Coronary artery (tissue), 2 donors: ENCODE results near the gene COIL.

Experiments
- DNase-seq: peaks from one replicate; pipeline ENCODE4 v3.0.0-alpha.2; 2017; ENCODE audit warnings: low spot score
- H3K27ac ChIP-seq, 2 donors: fragments of 200-600 bp; sonication (generic); one replicate each; pipeline ENCODE4 v1.5.1; 2016 to 2019
- H3K4me3 ChIP-seq: fragments of 200-600 bp; sonication (generic); 2 replicates; pipeline ENCODE4 v1.5.1; 2016; ENCODE audit warnings: mild to moderate bottlenecking, moderate library complexity
- CTCF ChIP-seq: fragments of 200-600 bp; sonication (generic); IDR thresholded peaks from one replicate; pipeline ENCODE4 v1.5.1; 2019; ENCODE audit warnings: antibody characterized with exemption

The COIL gene

GRCh38 chr17:56934280-56934679, 26.6 kb downstream of the COIL start:
- no peak for TF ChIP-seq CTCF
- Histone ChIP-seq H3K27ac (no peak overlapping the region), H3K4me3 (no peak overlapping the region)
- DNase-seq: no peak

- DNase-seq: no peak
- TF ChIP-seq CTCF: no peak
- Histone ChIP-seq H3K27ac (no peak overlapping the region), H3K4me3 (no peak overlapping the region)
These were observed 27.0 kb downstream of the COIL start for GRCh38 chr17:56933868-56934267.

GRCh38 chr17:56933151-56933745, 27.6 kb downstream of the COIL start:
- DNase-seq: no peak
- H3K4me3 ChIP-seq: no peak overlapping the region
- TF ChIP-seq CTCF: no peak
- no peak overlapping the region for H3K27ac ChIP-seq

GRCh38 chr17:56930739-56931337, 30.0 kb downstream of the COIL start:
- DNase-seq: no peak
- TF ChIP-seq CTCF: no peak
- H3K27ac ChIP-seq: no peak overlapping the region
- H3K4me3 ChIP-seq: no peak overlapping the region

- Histone ChIP-seq H3K4me3 (no peak overlapping the region), H3K27ac (no peak overlapping the region)
- DNase-seq: no peak
- no peak for TF ChIP-seq CTCF
These were observed 31.4 kb downstream of the COIL start for GRCh38 chr17:56929362-56929969.

- TF ChIP-seq CTCF: no peak
- no peak for DNase-seq
- H3K4me3 ChIP-seq: no peak overlapping the region
- no peak overlapping the region for H3K27ac ChIP-seq
These were observed 32.3 kb downstream of the COIL start for GRCh38 chr17:56928586-56928985.

- no peak for TF ChIP-seq CTCF
- Histone ChIP-seq H3K4me3 (no peak overlapping the region), H3K27ac (no peak overlapping the region)
- DNase-seq: no peak
These were observed 34.1 kb downstream of the COIL start for GRCh38 chr17:56926704-56927103.
